ENCODE measurements around the gene FAM151B.
"Not testable (repeated sequence)": the region's sequence is repeated elsewhere in the genome, so short reads cannot be mapped to it uniquely, and the experiment has no call there.

The FAM151B gene

DNA sequence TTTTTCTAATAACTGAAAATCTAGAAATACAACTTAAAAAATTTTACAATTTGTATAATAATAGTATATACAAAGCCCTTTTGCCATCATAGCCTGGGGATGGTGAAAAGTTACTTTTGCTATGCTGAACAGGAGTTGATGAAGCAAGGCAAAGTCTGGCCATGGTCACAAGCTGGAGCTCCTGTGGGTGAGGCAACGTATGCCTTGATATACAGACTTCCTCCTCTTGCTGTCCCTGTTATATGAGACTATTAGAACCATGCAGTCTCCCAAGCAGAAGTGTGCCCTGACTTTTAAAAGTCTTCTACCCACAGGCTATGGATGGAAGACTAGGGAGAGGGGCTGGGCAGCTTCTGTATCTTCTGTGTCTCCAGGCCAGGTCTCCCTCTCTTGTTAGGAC, 15.7 kb downstream of the FAM151B start:
- DNase-seq (ENCODE audit: low spot score) (no peak), FAIRE-seq (no peak)

DNA sequence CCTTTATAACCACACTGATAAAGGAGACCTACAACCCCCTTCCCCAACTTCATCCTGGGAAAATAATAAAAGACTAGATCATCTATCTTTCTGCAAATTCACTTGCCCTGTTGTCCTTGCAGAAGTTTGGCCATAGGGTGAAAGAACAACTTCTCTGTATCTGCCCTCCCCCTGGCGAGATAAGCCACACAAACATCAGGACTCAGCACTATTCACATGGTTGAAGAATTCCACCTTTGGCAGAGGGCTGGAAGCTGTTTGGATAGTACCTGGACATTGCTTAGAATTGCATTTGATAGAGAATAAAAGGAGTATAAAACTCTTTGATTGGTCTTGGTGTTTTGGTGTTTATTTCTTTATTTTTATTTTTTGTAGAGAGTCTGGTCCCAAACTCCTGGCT, 16.9 kb downstream of the FAM151B start:
- DNase-seq (ENCODE audit: low spot score) (no peak), FAIRE-seq (no peak)

DNA sequence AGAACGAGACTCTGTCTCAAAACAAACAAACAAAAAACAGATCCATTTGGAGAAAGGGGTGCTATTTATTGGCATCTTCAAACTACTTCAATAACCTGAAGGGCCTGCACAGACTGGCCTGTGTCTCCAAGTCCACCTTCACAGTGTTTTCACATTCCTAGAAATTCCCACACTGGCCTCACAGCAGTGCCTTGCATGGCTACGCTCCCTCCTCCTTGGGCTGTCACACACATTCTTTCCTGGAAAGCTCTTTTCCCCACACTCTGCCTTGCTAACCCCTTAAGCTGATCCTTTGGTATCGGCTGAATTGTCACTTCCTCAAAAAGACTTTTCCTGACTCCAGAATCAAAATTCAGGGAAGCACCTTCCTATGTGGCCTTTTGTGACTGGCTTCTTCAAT, 19.8 kb downstream of the FAM151B start:
- DNase-seq (ENCODE audit: low spot score) = no peak
- no peak for FAIRE-seq

DNA sequence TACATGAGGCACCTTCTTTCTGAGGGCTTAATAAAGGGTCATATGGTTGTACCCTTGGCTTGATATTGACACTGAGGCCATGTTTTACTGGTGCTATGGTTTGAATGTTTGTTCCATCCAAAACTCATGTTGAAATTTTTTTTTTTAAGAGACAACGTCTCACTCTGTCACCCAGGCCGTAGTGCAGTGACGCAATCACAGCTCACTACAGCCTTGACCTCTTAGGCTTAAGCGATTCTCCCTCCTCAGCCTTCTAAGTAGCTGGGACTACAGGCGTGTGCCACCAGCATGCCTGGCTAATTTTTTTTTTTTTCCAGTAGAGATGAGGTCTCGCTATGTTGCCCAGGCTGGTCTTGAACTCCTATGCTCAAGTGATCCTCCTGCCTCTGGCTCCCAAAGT, 20.9 kb downstream of the FAM151B start:
- no peak for DNase-seq (ENCODE audit: low spot score)
- no peak for FAIRE-seq

DNA sequence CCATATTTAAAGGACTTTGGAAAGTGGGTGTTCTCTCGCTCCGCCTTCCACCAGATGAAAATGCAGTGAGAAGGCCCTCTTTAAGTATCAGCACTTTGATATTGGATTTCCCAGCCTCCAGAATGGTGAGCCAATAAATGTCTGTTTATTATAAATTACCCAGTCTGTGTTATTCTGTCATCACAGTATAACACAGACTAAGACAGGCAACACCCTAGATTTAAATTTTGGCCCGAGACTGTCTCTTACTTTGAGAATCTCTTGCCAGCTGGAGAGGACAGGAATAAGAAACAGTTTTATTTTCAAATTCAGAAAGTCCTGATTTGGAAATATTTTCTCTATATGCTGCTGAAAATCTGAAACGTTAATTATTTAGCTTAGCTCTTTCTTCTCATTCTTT, 21.5 kb downstream of the FAM151B start:
- no peak for FAIRE-seq

DNA sequence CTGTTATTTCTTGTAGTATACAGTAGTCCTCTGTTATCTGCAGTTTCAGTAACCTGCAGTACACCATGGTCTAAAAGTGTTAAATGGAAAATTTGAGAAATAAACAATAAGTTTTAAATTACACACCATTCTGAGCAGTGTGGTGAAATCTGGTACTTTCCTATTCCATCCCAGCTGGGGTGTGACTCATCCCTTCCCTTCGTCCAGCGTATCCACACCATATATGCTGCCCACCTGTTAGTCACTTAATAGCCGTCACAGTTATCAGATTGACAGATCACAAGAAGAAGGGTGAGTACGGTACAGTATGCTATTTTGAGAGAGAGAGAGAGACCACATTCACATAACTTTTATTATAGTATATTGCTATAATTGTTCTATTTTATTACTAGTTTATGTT, 28.9 kb downstream of the FAM151B start:
- DNase-seq (ENCODE audit: low spot score) (peak; percentile 54), FAIRE-seq (peak; percentile 49)

More for the DNA sequence above, 21.5 kb downstream of the FAM151B start:
- DNase-seq (ENCODE audit: low spot score) = no peak

DNA sequence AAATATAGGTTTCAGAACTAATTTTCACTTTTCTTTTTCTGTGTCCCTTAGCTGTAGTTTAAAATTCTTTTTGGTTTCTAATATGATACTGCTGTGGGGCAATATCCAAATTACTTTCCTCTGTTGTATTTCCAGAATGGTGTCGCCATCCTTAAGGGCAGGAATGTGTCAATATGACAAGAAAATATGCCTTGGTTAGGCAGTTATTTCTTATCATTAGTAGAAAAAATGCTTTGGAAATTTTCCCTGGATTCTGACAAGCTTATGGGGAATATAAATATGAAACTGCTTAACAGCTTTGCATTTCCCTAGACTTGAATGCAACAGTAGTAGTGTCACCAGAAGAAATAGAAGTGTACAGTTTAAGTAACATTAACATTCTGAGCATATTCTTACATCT, 52.8 kb downstream of the FAM151B start:
- no peak for FAIRE-seq
- DNase-seq (ENCODE audit: low spot score) = no peak

DNA sequence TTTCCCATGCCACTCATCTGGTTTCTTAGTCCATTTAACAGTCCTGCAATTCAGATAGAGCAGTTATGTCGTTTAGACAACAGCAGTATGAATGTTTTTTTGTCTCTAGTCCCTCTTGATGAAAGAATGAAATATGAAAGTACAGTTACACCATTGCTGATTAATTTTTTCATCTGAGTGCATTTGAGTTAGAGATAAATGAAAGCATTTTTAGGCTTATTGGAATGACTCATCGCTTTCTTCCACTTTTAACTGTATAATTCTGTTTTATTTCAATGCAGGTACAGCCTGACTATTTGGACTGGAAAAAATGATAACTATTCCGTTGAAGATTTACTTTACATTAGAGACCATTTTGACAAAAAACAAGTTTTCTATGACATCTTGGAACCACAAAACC, 53.5 kb downstream of the FAM151B start:
- FAIRE-seq = no peak
- DNase-seq (ENCODE audit: low spot score) = no peak

DNA sequence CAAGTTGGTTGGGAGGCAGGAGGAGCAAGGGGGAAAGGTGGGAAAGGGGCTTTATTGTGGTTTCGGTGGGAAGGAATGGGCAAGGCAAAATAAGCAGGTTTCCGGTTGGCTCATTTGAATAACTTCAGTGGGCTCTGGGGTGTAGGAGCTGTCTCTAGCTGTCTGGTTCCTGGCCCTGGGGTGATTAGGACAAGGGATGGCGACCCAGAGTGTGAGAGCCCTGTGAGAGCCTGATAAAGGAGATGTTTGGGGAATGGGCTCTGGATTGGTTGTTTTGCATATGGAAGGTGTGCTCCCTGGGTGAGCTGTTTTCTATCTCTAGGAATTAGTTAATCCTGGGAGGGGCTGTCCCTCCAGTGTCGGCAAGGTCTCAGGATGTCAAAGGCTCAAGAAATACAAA, 66.7 kb downstream of the FAM151B start:
- DNase-seq (ENCODE audit: low spot score) (no peak), FAIRE-seq (no peak)

DNA sequence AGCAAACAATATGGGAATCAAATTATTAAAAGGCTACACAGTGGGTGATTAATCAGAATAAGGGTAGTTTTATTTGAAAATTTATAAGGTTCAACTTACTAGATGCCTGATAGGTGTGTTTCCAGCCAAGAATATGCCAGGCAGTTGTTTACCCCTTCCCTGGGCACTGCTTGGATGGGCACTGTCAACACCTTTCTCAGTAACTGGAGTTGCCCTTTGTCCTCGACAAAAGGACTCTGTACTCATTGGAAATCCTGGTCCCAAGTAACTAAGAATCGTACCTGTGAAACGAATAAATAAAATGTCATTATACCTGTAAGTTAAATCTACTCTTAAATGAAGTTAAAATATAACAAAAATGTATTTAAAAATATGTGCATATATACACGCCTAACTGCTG, 67.2 kb downstream of the FAM151B start:
- FAIRE-seq (no peak), DNase-seq (ENCODE audit: low spot score) (no peak)

DNA sequence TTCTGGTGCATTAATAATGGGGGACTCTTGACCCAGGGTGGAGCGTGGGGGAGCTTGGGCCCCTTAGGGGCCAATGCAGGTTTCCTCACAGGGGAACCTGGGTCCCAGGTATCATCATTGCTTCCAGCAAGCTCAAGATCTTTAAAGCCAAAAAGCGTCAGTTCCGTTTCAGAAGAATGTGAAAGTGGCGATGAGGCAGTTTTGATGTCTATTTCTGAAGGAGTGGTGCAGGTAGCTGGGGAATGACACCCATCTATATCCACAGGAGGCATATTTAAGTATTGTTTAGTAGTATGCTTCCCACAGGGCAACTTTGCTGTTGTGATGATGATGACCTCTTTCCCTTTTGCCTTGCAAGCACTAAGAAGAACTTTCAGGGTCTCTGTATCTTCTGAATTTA, 71.3 kb downstream of the FAM151B start:
- FAIRE-seq = no peak
- DNase-seq (ENCODE audit: low spot score) = no peak

DNA sequence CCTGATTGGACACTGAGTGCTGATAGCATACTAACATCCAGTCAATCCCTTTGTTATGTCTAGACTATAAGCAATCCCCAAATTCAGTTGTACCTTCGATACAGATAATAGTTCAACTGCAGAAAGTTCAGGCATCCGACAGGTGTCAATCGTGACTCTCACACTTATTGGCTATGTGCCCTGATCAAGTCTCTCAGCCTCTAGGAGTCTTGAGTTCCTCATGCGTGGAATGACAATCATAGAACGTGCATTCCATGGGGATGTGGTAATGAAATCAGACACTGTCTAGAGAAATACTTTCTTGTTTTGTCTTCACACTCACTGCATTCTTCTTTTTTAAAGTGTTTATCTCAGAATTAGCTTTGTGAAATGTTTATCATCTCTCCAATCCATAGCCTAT, 77.4 kb downstream of the FAM151B start:
- DNase-seq (ENCODE audit: low spot score) (peak; percentile 48), FAIRE-seq (peak; percentile 71)

DNA sequence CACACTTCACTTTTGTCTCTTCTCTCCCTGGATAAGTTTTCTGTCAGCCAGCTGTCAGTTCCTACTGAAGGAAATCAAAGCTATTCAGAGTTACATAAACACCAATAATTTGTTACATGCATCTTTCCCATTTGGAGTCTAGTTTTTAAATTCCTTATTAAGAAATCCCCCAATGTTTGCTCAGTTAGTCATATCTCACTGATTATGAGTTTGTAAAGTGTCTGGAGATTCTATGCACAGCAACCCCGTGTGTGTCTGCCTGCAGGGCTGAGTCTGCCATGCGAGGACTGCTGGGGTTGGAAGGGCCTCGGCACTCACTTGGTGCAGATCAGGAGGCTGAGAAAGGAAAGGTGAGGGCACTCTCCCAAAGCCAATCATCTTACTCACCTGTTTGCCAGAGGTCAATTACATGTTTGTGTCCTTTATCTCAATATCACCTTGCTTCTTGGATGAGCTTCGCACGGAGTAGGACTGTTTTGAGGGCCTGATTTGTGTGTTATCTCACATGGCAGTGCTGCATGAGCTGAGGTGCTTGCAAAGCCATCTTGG, 78.9 kb downstream of the FAM151B start:
- DNase-seq (ENCODE audit: low spot score) = no peak
- no peak for FAIRE-seq

DNA sequence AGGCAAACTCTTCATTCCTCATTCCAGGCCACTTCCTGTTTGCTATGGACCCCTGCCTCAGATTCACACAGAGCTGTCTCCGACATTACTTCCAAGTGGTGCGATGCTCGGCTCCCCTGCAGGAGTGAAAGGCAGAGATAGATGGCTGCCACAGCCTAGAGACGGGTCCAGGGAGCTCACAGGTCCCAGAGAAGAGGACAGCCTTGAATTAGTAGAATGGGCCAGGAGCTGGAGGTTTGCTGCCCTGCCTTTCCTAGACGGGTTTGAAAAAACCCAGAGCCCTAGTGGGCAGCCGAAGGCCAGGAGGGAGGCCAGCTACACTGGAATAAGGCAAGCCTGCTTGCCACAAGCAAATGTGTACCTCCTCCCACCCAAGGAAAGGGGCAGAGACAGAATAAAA, 80.4 kb downstream of the FAM151B start:
- FAIRE-seq (no peak), DNase-seq (ENCODE audit: low spot score) (no peak)

DNA sequence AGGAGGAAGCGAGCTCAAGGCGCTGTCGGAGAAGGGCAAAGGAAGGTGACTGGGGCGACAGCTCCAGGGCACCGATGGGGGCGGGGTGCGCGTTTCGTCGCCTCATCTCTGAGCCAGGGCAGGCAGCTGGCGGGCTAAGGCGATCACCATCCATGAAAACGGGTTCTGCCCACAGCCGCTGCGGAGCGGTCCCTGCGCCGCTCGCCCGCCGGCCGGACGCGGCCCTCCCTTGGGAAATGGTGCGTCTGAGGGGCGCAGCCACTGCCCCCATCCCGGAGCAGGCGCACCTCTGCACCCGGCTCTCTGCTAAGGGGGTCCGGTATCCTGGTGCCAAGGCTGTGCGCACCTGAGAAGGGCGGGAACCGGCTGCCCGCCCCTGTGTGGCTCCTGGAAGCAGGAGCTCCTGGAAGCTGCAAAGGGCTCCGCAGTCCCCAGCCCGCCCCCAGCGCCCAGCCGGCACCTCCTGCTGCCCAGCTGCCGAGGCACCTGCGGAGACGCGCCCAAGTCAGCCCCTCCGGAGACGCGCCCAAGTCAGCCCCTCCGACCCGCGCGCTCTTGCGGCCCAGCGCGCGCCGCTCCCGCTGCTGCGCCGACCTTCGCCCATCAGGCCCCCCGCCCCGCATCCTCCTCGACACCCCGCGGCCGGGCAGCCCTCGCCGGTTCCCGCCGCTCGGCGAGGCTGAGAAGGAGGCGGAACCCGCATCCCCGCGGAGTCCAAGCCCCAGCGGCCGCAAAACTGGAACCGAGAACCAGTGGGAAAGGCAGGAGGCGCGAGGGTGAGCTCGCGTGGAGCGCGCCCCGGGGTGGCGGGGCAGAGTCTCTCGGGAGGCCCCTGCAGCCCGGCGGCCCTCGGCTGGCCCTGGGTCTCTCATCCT, 81.4 kb downstream of the FAM151B start:
- DNase-seq (ENCODE audit: low spot score) = no peak
- no peak for FAIRE-seq

DNA sequence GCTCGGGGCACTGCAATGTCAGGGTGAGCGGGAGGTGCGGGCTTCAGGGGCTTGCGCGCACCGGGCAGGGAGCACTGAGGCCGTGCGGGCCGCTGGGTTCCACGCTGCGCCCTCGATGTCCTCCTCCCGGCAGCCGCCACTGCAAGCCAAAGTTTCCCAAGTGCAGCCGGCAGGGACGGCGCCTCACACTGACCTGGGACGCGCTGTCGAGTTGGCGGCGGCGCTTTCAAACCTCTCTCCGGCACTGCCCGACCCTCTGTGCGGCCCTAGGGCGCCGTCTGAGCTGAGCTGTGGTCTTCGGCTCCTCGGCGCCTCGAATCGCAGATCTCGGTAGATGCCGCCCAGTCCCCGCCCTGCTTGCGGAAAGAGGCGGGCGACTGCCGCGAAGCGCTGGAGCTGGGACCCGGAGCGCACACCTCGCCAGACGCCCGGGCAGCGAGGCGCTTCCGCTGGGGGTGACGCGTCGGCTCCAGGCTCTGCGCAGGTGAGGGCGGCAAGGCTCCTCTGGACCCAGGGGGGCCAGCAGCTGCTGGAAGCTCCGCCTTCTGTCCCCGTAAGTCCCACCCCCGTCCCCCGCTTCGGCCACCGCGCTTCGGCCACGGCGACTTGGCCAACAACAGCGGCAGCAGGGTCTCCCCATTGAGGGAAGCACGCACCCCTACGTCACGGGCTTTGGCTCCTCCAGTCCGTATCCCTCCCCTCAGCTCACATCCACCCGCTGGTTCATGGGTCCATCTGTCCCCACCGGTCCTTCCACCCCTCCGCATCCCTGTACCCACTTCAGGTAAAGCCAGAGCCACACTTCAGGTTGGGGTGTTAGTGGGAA, 82.3 kb downstream of the FAM151B start, which contains the start of gene ANKRD34B:
Gene ANKRD34B, minus strand, starts transcription at position 320 of the 826 bp plus-strand sequence. CDS start 10,261 bp downstream, outside the sequence.
- FAIRE-seq (no peak), DNase-seq (ENCODE audit: low spot score) (no peak)

DNA sequence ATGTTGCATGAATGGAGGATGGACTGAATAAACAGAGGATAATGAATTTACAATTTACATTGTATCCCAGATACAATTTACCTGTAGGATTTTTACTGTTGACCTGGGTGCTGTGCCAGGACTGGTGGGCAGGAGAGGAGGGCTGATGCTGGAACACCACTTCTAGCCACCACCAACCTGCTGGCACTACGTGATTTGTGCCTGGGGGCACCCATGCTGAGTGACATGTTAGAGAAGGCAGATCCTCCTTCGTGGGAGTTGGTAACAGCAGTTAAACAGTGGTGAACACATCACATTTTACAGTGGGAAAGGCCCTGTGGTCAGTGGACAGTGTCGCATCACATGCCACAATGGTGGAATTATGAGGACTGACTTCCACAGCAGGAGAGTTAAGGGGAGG, 85.2 kb downstream of the FAM151B start:
- no peak for DNase-seq (ENCODE audit: low spot score)
- no peak for FAIRE-seq

DNA sequence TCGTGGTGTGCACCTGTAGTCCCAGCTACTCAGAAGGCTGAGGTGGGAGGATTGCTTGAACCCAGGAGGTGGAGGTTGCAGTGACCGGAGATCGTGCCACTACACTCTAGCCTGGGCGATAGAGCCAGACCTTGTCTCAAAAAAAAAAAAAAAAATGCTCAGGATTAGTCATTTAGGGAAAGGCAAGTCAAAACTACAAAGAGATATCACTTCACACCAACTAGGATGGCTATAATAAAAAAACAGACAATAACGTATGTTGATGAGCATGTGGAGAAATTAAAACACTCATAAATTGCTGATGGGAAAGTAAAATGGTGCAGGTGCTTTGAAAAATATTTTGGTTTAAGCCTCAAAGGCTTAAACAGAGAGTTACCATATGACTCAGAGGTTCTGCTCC, 88.5 kb downstream of the FAM151B start:
- FAIRE-seq (no peak), DNase-seq (ENCODE audit: low spot score) (no peak)

DNA sequence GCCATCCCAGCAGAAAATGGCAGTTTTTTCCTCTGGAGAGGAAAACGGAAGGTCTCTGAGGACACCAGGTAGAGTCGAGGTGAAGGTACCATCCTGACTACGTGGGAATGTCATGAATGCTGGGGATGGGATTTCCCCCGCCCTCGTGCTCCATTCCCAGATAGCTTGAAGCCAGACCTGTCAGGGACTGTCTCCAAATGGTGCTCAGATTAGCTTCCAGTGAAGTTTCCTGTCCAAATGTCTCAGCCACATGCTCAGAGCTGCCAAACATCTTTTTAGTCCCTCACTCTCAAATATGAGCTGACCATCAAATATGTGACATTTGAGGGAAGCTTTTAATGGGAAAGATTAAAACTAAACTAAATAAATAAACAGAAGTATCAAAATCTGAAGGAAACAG, 89.8 kb downstream of the FAM151B start:
- no peak for FAIRE-seq
- DNase-seq (ENCODE audit: low spot score) = no peak

DNA sequence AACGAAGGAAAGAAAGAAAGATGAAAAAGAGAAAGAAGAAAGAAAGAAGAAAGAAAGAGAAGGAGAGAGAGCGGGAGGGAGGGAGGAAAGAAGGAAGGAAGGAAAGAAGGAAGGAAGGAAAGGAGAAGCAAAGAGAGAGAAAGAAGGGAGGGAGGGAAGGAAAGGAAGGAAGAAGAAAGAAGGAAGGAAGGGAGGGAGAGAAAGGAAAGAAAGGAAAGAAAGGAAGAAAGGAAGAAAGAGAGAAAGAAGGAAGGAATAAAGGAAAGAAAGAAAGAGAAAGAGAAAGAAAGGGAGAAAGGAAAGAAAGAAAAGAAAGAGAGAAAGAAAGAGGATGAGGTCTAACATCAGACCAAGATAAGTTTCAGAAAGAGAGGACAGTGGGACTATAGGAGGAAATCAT, 91.2 kb downstream of the FAM151B start:
- DNase-seq (ENCODE audit: low spot score) (no peak), FAIRE-seq (no peak)

DNA sequence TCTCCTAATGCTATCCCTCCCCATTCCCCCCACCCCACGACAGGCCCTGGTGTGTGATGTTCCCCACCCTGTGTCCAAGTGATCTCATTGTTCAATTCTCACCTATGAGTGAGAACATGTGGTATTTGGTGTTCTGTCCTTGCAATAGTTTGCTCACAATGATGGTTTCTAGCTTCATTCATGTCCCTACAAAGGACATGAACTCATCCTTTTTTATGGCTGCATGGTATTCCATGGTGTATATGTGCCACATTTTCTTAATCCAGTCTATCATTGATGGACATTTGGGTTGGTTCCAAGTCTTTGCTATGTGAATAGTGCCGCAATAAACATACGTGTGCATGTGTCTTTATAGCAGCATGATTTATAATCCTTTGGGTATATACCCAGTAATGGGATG, 92.4 kb downstream of the FAM151B start:
- FAIRE-seq = not testable (repeated sequence)

DNA sequence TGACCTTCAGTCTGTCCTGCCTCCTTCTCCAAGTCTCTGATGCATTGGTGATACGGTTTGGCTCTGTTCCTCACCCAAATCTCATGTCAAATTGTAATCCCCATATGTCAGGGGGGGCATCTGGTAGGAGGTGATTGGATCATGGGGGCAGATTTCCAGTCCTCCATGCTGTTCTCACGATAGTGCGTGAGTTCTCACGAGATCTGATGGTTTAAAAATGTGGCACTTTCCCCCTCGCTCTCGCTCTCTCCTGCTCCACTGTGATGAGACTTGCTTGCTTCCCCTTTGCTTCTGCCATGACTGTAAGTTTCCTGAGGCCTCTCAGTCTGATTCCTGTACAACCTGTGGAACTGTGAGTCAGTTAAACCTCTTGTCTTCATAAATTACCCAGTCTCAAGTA, 96.9 kb downstream of the FAM151B start:
- DNase-seq (ENCODE audit: low spot score) (no peak), FAIRE-seq (no peak)

More for the DNA sequence above, 92.4 kb downstream of the FAM151B start:
- not testable (repeated sequence) for DNase-seq (ENCODE audit: low spot score)

All from RCC 7860 (cell line).